Right atrium auricular region (tissue), 2 donors: ENCODE data around the gene TENT4A. TPM values are rescaled to one million over a fixed set of nuclear protein-coding genes. Genes with fewer than 3 reads are reported as not detected.

Experiments
- DNase-seq: peaks from one replicate; pipeline ENCODE4 v3.0.0-alpha.2; 2019; ENCODE audit warnings: low spot score
- H3K27ac ChIP-seq, 2 donors: fragments of 200-600 bp; sonication (generic); 1 replicate in 1 of 2; 2 replicates in 1 of 2; pipeline ENCODE4 v1.5.1; 2016 to 2019
- H3K27me3 ChIP-seq, 2 donors: fragments of 200-600 bp; sonication (generic); one replicate each; pipeline versions ENCODE4 v1.5.1 to v1.6.0; 2017 to 2019
- H3K36me3 ChIP-seq: fragments of 200-600 bp; sonication (generic); one replicate; pipeline ENCODE4 v1.5.1; 2016
- H3K4me1 ChIP-seq, 2 donors: fragments of 200-600 bp; sonication (generic); one replicate each; pipeline versions ENCODE4 v1.5.1 to v1.6.0; 2017 to 2019
- H3K4me3 ChIP-seq, 2 donors: fragments of 200-600 bp; sonication (generic); 1 replicate in 1 of 2; 2 replicates in 1 of 2; pipeline ENCODE4 v1.5.1; 2017 to 2019; ENCODE audit warnings: mild to moderate bottlenecking in 1 of 2, moderate library complexity in 1 of 2
- H3K9me3 ChIP-seq, 2 donors: fragments of 200-600 bp; sonication (generic); one replicate each; pipeline ENCODE4 v1.5.1; 2019
- CTCF ChIP-seq, 2 donors: fragments of 200-600 bp; sonication (generic); IDR thresholded peaks; one replicate each; pipeline ENCODE4 v1.5.1; 2019; ENCODE audit warnings: antibody characterized with exemption in 2 of 2
- total RNA-seq, 2 donors: library from RNA; depleted of rRNA; stranded (reverse); fragments of >200 nt; gene quantifications; one replicate each; pipeline ENCODE4 v1.1.0, GENCODE V29; 2016

The TENT4A gene
- total RNA-seq, 2 donors from 2014 or later: 7.3 to 14.9 TPM

- Histone ChIP-seq H3K9me3 (no peaks in the 10 kb centered on the region), H3K4me1 (peaks cover 0 to 7% of the 10 kb centered on the region in 2 donors), H3K27ac (no peak overlapping the region), H3K4me3 (no peak overlapping the region), H3K36me3 (peaks cover 54% of the 10 kb centered on the region), H3K27me3 (no peaks in the 10 kb centered on the region)
- no peak for TF ChIP-seq CTCF (IDR thresholded peaks at IDR 0.05)
- no peak for DNase-seq
These were observed 26.4 kb downstream of the TENT4A start for GRCh38 chr5:6739603-6740002.

- Histone ChIP-seq H3K4me3 (no peak overlapping the region), H3K36me3 (peaks cover 54% of the 10 kb centered on the region)
These were observed 27.4 kb downstream of the TENT4A start for GRCh38 chr5:6740586-6741150.

DNA sequence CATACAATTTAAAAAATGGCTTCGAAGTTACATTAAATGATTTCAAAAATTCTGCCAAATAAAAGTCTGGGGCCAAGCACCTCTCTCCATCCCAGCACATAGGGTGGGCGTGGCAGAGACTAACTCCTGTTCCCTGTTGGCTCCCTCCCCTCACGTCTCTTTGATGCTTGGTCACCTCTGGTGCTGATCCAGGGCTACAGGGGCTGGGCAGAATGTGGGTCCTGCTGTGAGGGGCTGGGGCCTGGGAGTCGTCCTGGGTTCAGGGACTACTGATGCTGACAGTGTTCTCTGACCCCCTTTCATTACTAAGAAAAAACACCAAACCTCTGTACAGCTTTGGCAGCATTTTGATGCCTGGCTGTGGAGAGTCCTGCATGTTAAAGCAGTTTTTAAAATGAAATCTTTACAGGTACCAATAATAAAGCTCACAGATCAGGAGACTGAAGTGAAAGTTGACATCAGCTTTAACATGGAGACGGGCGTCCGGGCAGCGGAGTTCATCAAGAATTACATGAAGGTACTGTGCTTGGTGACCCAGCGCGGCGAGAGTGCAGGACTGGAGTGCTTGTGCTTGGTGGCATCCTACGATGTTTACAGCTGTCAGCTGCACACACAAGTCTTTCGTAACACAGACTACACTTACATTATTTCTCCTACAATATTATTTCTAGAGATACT lies 29.0 kb downstream of the TENT4A start:
- Histone ChIP-seq H3K27ac (no peak overlapping the region), H3K9me3 (no peaks in the 10 kb centered on the region), H3K36me3 (peaks cover 65% of the 10 kb centered on the region), H3K4me3 (no peak overlapping the region), H3K27me3 (no peaks in the 10 kb centered on the region), H3K4me1 (peaks cover 0 to 11% of the 10 kb centered on the region in 2 donors)
- TF ChIP-seq CTCF (IDR thresholded peaks at IDR 0.05): no peak
- no peak for DNase-seq

More at GRCh38 chr5:6740586-6741150, 27.4 kb downstream of the TENT4A start:
- H3K27ac ChIP-seq: no peak overlapping the region
- H3K4me1 ChIP-seq: peaks cover 0 to 9% of the 10 kb centered on the region in 2 donors
- H3K9me3 ChIP-seq: no peaks in the 10 kb centered on the region
- H3K27me3 ChIP-seq: no peaks in the 10 kb centered on the region
- no peak for DNase-seq
- no peak for TF ChIP-seq CTCF (IDR thresholded peaks at IDR 0.05)

DNA sequence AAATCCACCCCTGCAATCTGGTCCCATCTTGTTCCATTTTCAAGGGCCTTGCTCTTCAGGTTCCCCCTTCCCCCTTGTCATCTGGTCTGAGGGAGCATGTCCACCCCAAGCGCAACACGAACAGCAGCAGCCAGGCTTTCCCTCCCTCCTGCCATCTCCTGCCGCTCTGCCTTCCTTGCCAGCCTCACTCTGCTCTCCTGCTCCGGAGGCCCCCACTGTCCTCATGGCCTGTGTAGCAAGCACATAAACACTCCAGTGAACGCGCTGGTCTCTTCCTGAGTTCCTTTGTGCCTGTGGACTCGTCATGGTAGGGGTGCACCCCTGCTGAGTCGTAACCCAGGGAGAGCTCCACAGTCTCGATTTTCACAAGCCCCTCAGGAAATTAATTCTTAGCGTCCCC lies 29.9 kb downstream of the TENT4A start:
- Histone ChIP-seq H3K4me3 (no peak overlapping the region), H3K36me3 (peaks cover 57% of the 10 kb centered on the region), H3K9me3 (no peaks in the 10 kb centered on the region), H3K4me1 (peaks cover 0 to 11% of the 10 kb centered on the region in 2 donors), H3K27ac (no peak overlapping the region), H3K27me3 (no peaks in the 10 kb centered on the region)
- DNase-seq: no peak
- no peak for TF ChIP-seq CTCF (IDR thresholded peaks at IDR 0.05)

DNA sequence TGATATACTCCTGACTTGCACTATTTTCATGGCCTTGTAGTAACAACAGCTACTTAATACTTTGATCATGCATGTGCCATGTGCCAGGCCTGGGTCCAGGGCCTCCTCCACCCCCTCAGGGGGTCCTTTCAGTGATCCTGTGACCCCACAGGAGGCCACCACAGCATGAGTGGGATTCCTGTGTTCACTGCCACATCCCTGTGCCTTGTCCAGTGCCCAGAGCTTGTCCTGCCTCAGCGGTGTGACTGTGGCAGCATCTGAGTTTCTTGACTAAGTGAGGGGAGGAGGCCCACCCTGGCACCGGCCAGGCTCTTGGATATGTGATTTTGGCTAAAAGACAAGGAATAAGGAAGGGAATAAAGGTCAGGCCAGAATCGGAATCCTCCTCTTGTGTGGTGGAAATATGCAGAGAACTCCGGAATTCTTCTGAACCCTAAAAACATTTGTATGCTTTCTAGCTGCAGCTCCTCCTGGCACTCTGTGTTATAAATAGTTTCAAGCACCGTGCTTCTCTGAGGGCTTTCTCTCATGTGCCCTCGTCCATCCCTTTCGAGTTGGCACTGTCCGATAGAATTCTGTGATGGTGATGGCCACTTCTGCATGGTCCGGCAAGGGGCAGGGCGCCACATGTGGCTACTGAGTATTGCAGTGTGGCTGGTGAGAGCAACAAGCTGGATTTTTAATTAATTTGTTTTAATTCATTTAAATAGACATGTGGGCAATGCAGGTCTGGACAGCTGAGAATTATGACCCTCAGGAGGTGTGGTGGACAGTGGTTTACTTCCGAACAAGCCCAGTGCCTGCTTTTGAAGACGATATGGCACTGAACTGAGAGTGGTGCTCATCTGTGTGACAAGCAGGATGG lies 31.8 kb downstream of the TENT4A start:
- peaks cover 46% of the 10 kb centered on the region for H3K36me3 ChIP-seq

More for the DNA sequence above, 31.8 kb downstream of the TENT4A start:
- peak overlapping the region in 1 of 2 donors; percentile 24 for H3K27ac ChIP-seq
- TF ChIP-seq CTCF (IDR thresholded peaks at IDR 0.05): no peak
- no peaks in the 10 kb centered on the region for H3K9me3 ChIP-seq
- no peak for DNase-seq
- H3K27me3 ChIP-seq: no peaks in the 10 kb centered on the region
- no peak overlapping the region for H3K4me3 ChIP-seq
- H3K4me1 ChIP-seq: peaks cover 0 to 11% of the 10 kb centered on the region in 2 donors
